GM18951 (cell line): ENCODE data around the gene CACNA2D1.

Experiments used
- POLR2A ChIP-seq: IDR thresholded peaks from 4 replicates; pipeline ENCODE4 v1.6.1; 2011; ENCODE audit warnings: mild to moderate bottlenecking; ENCODE audit not compliant: insufficient read length, insufficient read depth; ENCODE audit errors: extremely low read depth
- in situ Hi-C: fragments of 300-500 bp; cut with MboI; formaldehyde crosslinking; loops from one replicate; pipeline ENCODE4 v1.12.0; 2022; ENCODE audit warnings: low sequenced_read_pairs, mixed read lengths, inconsistent platforms; ENCODE audit not compliant: unreplicated experiment

Gene CACNA2D1

DNA sequence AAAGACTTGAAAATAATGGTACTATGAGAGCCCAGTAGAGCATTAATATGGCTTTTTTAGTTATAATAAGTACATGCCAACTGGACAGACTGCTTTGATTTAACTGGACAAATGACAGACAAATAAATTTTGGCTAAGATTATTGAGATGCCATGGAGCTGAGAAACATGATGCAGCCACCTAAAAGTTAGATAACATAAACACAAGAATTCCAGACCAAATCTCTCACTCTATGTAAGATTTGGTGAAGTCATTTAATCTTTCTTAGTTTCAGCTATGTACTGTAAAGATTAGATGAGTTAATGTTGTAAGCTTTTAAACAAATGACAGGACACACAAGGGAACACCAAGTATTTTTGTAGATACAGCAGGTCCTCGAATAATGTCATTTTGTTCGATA, 118.2 kb downstream of the CACNA2D1 start:
- TF ChIP-seq POLR2A, result no peak
- in situ Hi-C loops, result no loop called here

DNA sequence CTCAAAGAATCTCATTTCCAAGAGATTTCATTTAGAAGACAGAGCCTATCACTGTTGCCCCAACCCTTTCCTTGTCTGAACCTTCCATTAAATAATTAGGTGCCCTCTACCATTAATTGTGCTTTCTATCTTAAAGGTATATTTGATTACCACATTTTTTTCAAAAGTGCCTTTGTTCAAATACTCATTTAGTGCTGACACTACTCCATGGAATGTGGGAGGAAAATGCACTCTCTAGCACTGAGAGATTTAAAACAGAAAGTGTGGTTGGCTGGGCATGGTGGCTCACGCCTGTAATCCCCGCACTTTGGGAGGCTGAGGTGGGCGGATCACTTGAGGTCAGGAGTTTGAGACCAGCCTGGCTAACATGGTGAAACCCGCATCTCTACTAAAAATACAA, 119.8 kb downstream of the CACNA2D1 start:
- TF ChIP-seq POLR2A, result no peak
- in situ Hi-C loops, result no loop called here

DNA sequence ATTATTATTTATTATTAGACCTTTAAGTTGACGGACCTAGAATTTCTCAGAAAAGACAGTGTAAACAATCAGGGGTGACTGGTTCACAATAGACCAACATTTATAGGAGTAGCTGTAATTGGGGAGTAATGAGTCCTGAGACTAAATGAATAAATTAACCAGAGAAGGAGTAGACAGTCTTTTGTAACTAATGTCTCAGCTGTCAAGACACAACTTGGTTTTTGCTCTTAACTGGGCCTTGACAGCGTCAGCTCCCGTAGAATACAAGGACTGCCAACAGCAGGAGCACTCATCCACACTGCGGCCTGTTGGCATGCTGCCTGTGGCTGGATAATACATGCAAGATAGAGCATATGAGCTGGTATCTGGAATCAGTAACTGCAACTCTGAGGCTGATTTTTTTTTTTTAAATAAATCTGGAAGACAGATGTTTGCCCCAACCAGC, 123.9 kb downstream of the CACNA2D1 start:
- no peak for TF ChIP-seq POLR2A
- in situ Hi-C loops, result no loop called here

DNA sequence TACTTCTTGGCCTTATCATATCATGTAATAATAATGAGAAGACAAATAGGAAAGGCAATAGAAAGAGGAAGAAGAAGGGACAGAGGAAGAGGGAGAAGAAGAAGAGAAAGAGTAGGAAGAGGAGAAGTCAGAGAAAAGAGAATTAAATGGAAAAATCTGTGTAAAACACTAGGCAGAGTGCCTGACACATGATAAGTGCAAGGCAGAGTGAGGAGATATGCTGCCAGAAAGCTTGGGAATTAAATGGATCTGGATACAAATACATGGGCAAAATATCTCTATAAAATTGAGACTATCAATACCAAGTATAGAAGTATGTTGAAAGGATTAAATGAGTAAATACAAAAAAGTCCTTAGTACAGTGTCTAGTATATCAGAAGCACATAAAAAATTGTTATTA, 124.8 kb downstream of the CACNA2D1 start:
- in situ Hi-C loops, result no loop called here
- no peak for TF ChIP-seq POLR2A

DNA sequence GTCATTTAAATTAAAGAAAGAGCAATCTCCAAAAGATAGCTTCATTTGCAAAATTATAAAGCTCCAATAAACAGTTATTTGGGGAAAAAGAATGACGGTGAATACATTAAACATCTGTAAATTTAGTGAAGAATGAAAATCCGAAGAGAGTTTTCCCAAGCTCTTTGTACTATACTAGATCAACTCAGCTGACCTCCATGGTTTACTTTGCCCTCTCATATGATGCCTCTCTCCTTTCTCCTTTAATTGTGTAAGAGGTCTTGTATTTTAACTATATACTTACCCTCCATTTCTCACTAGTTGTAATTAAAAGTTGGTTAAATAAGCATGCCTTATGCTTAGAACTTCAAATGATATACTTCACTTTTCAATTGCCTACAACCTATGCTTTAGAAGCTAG, 125.8 kb downstream of the CACNA2D1 start:
- TF ChIP-seq POLR2A, result no peak
- in situ Hi-C loops, result no loop called here

DNA sequence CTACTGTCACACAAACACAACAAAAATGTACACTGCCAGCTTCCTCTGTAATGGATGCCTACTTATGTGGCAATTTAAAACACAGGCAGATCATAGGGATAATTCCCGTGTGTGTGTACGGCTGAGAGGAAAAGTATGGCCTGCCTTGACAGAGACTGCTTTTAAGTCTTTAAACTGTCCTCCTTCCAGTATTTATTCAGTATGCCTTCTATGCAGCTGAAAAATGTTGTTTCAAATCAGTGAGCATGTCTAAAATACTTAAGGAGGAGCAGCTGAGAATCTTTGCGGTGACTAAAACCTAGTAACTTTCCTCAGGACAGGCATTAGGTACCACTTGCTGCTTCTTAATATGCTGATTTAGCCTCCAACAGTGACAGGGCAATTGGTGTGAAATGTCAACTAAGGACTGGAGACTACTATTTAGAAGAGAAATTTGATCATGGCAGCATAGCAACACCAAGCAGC, 126.3 kb downstream of the CACNA2D1 start:
- in situ Hi-C loops, result no loop called here
- TF ChIP-seq POLR2A, result no peak

DNA sequence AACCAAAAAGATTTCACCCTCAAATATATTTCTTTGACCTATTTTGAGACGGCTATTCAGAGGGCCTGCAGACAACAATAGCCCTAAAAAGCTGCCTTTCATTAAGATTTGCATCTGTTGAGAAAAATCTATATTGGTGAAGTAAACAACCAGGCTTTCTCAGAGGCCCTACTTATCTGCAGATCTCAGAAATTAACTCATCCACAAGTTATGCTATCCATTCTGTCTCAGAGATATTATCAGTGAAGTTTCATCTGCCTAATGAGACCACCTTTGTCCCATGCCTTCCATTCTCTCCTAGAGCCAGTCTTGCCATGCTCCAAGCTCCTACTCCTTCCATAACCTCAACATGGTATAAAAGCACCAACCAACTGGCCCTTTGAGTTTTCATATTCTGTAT, 130.3 kb downstream of the CACNA2D1 start:
- in situ Hi-C loops, result no loop called here
- no peak for TF ChIP-seq POLR2A

DNA sequence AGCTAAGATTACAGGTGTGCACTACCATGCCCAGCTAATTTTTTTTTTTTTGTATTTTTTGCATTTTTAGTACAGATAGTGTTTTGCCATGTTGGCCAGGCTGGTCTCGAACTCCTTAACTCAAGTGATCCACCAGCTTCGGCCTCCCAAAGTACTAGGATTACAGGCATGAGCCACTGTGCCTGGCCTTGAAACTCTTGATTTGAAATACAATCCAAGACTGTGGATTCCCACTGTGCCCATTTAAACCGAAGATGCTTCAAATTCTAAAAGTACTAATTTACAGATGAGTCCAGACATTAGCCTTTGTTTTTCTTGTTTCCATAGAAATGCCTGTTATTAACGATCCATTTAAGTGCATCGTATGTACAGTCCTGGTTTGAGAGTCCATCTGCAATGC, 130.9 kb downstream of the CACNA2D1 start:
- no peak for TF ChIP-seq POLR2A
- in situ Hi-C loops, result no loop called here

DNA sequence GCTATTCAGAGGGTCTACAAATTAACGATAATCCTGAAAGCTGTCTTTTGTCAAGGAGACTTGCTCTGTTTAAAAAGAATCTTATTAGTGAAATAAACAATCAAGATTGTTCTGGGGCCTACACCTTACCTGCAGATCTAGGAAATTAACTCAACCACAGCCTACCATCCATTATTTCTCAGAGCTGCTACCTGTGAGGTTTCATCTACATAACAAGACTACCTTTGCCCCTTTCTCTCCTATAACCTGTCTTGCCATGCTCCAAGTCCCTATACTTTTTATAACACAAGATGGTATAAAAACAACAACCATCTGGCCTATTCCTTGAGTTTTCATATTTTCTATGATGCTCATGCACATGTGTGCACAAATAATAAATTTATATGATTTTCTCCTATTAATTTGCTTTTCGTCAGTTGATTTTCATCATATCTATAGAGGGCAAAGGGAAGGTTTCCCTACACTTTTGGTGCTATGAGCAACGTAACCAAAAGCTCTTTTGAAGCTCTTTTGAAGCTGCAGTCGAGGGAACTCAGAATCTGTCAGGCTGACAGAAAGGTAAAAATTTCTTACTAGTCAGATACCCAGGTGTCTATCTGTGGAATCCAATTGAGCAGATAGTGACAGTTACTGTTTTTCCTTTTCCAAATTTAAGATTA, 138.1 kb downstream of the CACNA2D1 start:
- in situ Hi-C loops, result no loop called here
- no peak for TF ChIP-seq POLR2A

DNA sequence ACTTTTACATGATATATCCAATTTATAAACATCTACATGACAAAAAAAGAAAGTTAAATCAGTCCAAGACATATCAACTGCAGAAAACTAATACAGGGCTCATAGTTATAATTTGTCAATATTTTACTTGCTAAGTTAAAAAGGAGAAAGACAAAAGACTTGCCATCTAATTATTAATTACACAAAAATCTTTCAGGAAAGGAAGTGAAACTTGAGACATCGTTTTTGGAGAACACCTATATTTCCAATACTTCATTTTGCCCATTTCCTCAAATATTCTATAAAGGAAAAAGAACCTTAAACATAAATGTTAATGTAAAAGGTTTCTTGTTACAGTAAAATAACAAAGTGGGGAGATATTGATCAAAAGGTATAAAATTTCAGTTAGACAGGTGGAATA, 148.7 kb downstream of the CACNA2D1 start:
- in situ Hi-C loops, result no loop called here
- no peak for TF ChIP-seq POLR2A

DNA sequence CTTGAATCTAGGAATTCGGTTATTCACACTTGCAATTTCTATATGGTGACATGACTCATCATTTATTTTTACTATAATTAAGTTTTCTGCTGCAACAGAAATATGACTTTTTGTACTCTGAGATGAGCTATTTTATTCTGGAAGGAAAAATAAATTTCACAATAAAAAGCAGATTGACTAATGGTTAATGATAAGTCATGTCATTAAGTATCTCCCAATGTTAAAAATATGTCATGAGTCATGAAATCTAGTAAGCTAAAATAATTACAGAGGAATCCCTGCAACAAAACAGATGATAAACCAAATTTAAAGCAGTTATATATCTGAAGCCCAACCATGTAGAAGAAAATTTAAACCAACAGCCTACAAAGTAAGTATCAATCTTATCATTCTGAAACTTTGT, 149.2 kb downstream of the CACNA2D1 start:
- in situ Hi-C loops, result no loop called here
- TF ChIP-seq POLR2A, result no peak

DNA sequence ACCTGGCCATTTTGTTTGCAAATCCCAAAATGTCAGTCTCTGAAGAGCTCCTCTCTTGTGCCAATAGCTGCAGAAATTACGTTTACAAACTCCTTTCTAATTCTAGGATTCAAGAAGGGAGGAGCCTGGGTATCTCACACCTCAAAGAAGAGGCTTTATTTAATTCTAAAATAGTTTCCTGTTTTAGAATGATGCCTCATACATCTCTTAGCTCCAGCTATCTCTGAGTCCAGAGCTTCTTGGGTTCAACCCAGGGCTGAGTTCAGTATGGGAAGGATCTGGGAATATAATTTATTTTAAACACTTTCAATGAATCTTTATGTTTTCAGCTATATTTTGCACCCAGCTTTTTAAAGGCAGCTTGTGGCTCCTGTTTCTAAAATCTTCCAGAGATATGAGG, 150.1 kb downstream of the CACNA2D1 start:
- in situ Hi-C loops, result no loop called here
- no peak for TF ChIP-seq POLR2A

DNA sequence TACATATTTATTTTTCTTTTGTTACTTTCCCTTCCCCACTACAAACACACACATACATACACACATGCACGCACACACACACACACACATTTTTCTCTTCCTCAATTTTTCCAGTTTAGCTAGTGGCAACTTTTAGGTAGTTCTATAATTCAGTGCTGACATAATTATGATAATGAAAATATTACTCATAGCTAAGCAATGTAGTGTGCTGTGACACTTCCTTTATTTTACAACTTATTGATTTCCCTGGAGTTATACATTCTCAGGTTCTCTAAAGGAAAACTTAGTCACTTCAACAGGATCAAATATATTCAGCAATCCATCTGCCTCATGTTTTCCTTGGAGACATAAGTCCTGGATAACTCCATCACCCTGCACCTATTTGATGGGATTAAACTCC, 151.6 kb downstream of the CACNA2D1 start:
- no peak for TF ChIP-seq POLR2A
- in situ Hi-C loops, result no loop called here

DNA sequence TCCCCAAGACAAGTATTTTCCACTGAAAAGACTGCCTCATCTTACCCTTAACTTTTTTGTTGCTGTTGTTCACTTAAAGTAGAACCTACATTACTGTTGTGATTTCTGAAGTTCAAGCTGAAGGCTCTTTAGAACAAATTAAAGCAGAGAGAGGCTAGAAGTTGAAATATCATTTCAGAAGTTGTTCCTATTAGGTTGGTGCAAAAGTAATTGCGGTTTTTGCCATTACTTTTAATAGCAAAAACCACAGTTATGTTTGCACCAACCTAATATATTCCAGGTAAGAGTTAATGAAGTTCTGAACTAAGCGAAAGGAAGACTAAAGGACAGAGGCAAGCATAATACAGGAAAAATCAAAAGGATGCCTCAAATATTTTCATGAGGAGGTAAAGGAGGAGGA, 153.7 kb downstream of the CACNA2D1 start:
- in situ Hi-C loops, result no loop called here
- TF ChIP-seq POLR2A, result no peak

DNA sequence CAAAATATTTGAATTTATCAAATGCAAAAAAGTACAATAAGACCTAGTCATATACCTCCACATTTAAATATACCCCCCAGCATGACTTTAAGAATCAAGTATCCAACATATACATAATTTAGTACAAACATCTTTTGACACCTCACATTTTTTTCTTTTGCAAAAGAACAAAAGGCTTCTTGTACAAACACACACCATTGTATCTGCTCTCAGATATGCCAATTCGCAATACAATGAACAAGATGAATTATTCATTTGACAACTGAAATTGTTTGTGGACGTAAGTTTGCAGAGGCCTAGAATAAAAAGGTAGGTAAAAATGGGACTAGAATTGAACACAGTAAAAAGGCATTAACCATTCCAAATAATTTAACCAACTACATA, 154.4 kb downstream of the CACNA2D1 start:
- in situ Hi-C loops, result no loop called here
- no peak for TF ChIP-seq POLR2A

DNA sequence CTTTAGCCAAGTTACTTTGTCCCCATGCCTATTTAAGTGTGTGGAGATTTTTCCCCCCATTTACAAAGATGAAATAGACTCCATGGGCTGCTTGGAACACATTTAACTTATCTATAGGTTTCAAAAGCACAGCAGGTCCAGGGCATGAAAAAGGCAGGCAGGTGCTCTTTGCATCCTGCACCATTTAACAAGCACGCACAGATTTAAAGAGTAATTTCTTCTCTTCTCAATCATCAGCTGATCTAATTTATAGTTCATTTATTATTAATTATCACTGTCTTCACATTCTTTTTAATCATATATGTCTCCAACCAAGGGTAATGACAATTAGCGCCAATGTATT, 156.8 kb downstream of the CACNA2D1 start:
- in situ Hi-C loops, result no loop called here
- TF ChIP-seq POLR2A, result no peak
